Osteocyte (in vitro differentiated cells): Measurements from ENCODE around the gene SYNRG. TPM values are rescaled to one million over a fixed set of nuclear protein-coding genes. Genes with fewer than 3 reads are reported as not detected.
A peak's percentile ranks its signal among the peaks of the same experiment; 100 is the strongest.

Experiments used
- DNase-seq: peaks from one replicate; pipeline ENCODE4 v3.0.0; 2021; ENCODE audit warnings: mixed read lengths; ENCODE audit not compliant: unreplicated experiment; ENCODE audit errors: extremely low spot score
- H3K27ac Mint-ChIP-seq: one replicate; pipeline ENCODE4 v1.8.0; 2021; ENCODE audit warnings: mild to moderate bottlenecking, mixed read lengths; ENCODE audit not compliant: unreplicated experiment
- H3K27me3 Mint-ChIP-seq: one replicate; pipeline ENCODE4 v1.8.0; 2021; ENCODE audit warnings: mixed read lengths; ENCODE audit not compliant: unreplicated experiment
- H3K36me3 Mint-ChIP-seq: one replicate; pipeline ENCODE4 v1.8.0; 2021; ENCODE audit warnings: mixed read lengths; ENCODE audit not compliant: unreplicated experiment
- H3K4me1 Mint-ChIP-seq: one replicate; pipeline ENCODE4 v1.8.0; 2021; ENCODE audit warnings: mixed read lengths; ENCODE audit not compliant: unreplicated experiment
- H3K4me3 Mint-ChIP-seq: one replicate; pipeline ENCODE4 v1.8.0; 2021; ENCODE audit warnings: mild to moderate bottlenecking, moderate library complexity, mixed read lengths; ENCODE audit not compliant: unreplicated experiment
- H3K9me3 Mint-ChIP-seq: one replicate; pipeline ENCODE4 v1.8.0; 2021; ENCODE audit warnings: mixed read lengths; ENCODE audit not compliant: unreplicated experiment
- CTCF ChIP-seq: fragments of 200-600 bp; sonication (generic); IDR thresholded peaks from 2 replicates; pipeline ENCODE4 v1.5.0; 2021; ENCODE audit warnings: antibody characterized with exemption, mild to moderate bottlenecking, moderate library complexity
- total RNA-seq: library from RNA; stranded (reverse); gene quantifications from 2 replicates; pipeline ENCODE4 v1.2.1, GENCODE V29; 2021

The SYNRG gene
- total RNA-seq, 1 donor from 2014 or later, result 51.9 TPM

DNA sequence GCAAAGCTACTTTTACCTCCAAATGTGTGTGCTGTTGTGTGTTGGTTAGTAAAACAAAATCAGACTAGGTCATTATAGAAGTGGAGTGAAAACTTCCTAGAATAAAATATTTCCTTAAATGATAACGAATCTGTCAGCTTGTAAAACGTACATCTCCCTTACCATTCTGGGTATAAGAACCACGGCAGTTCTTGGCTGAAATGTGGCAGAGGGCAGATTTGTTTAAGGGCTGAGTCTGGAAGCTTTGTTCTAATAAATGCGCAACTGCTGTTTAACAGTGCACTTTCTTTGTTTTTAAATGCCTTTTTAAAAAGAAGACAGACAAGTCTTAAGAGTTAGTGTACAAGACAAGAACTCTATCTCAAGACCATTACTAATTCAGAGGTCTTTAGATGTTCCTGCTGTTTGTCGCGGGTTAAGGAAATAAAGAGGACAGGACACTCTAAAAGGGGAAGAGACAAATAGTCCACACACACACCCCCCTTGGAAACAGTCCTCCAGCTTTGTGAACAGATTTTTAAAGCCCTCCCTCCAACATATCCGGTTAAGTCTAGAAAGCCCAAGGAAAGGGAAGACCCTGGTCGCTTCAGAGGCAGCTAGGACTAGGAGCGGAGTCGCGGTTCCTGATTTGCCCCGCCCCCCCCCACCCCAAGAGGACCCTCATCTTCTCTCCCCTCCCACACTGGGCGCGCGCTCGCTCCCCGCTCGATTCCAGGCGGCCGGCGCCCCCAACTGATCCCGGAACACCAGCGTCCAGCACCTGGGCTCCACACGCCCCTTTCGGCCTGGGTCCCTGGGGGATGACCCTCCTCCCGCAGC is 658 bp downstream of the SYNRG start:
- no peak for DNase-seq
- peak overlapping the region; percentile 90 for H3K27ac Mint-ChIP-seq
- no peaks in the 10 kb centered on the region for H3K27me3 Mint-ChIP-seq
- peaks cover 16% of the 10 kb centered on the region for H3K36me3 Mint-ChIP-seq
- H3K4me3 Mint-ChIP-seq, result peak overlapping the region; percentile 86
- no peaks in the 10 kb centered on the region for H3K9me3 Mint-ChIP-seq
- no peak for TF ChIP-seq CTCF
- peaks cover 50% of the 10 kb centered on the region for H3K4me1 Mint-ChIP-seq

DNA sequence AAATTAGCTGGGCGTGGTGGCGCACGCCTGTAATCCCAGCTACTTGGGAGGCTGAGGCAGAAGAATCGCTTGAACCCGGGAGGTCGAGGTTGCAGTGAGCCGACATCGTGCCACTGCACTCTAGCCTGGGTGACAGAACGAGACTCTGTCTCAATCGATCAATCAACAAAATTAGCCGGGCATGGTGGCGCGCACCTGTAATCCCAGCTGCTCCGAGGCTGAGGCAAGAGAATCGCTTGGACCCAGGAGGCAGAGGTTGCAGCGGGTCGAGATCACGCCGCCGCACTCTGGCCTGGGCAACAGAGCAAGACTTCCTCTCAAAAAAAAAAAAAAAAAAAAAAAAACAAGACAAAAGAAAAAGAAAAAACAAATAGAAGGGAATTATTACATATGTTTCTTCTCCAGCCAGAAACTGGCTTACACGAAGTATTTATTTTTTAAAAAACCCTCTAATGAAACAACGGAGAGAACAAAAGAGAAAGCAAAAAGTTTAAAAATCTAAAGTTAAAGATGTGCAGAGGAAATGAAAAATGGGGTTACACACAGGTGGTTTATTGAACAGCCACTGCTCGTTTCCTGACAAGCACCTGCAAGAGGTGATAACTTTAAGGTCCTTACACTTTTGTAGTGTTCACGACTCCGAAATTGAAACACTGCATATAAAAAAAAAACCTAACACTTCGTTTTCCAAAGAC is 1.4 kb downstream of the SYNRG start:
- Mint-ChIP-seq H3K27me3 (no peaks in the 10 kb centered on the region), H3K36me3 (peaks cover 14% of the 10 kb centered on the region), H3K4me3 (peak overlapping the region; percentile 86), H3K27ac (peak overlapping the region; percentile 90), H3K4me1 (peaks cover 53% of the 10 kb centered on the region), H3K9me3 (no peaks in the 10 kb centered on the region)
- no peak for TF ChIP-seq CTCF
- DNase-seq, result no peak

DNA sequence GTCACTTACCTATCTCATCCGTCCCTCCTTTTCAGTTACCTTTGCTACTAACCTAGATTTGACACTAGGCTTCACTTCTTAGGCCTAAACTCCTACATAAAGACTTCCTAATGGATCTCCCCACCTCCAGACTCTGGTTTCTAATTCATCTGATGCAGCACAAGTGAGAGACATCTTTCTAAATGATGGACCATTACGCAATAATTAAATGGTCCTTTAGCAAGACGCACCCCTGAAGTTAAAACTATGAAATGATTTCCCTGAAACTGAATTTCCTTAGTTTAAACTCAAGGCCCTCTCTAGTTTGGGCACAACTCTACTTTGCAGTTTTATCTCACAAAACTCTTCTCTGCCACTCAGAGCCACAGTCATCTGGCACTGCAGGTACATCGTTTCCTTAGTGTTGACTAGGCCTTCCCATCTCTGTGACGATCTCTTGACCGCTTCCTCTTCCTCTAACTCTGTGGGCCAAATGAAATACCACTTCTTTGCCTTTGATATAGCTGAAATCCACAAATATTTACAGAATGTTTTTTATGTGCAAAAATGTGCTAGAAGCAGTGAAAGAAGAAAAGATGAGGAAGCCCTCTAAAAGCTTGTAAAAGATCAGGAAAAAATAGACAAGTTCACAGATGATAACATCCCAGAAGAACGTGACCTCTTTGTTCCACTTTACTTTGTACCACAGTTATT is 3.3 kb downstream of the SYNRG start:
- Mint-ChIP-seq H3K9me3 (no peaks in the 10 kb centered on the region), H3K36me3 (peaks cover 11% of the 10 kb centered on the region), H3K4me3 (peak overlapping the region; percentile 43), H3K27me3 (no peaks in the 10 kb centered on the region), H3K27ac (peak overlapping the region; percentile 71), H3K4me1 (peaks cover 56% of the 10 kb centered on the region)
- TF ChIP-seq CTCF, result no peak
- no peak for DNase-seq

GRCh38 chr17:37605081-37605480 is 4.1 kb downstream of the SYNRG start:
- TF ChIP-seq CTCF, result no peak
- no peak for DNase-seq
- no peaks in the 10 kb centered on the region for H3K9me3 Mint-ChIP-seq
- no peaks in the 10 kb centered on the region for H3K27me3 Mint-ChIP-seq
- H3K4me1 Mint-ChIP-seq, result peaks cover 56% of the 10 kb centered on the region
- H3K36me3 Mint-ChIP-seq, result peaks cover 10% of the 10 kb centered on the region
- H3K4me3 Mint-ChIP-seq, result no peak overlapping the region
- H3K27ac Mint-ChIP-seq, result peak overlapping the region; percentile 74

DNA sequence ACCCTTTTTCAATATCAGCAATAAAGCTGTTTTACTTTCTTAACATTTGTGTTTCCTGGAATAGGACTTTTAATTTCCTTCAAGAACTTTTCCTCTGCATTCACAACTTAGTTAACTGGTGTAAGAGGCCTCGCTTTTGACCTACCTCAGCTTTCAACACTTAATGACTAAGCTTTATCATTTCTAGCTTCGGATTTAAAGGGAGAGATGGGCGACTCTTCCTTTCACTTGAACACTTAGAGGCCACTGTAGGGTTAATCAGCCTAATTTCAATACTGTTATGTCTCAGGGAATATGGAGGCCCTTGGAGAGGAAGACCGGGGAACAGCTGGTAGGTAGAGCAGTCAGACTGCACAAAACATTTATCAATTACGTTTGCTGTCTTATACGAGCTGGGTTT is 4.7 kb downstream of the SYNRG start:
- peaks cover 10% of the 10 kb centered on the region for H3K36me3 Mint-ChIP-seq
- H3K9me3 Mint-ChIP-seq, result no peaks in the 10 kb centered on the region
- H3K27ac Mint-ChIP-seq, result peak overlapping the region; percentile 74
- H3K4me3 Mint-ChIP-seq, result no peak overlapping the region
- DNase-seq, result no peak
- no peak for TF ChIP-seq CTCF
- H3K4me1 Mint-ChIP-seq, result peaks cover 51% of the 10 kb centered on the region
- H3K27me3 Mint-ChIP-seq, result no peaks in the 10 kb centered on the region
